ENCODE measurements around the gene AIG1. TPM values are rescaled to one million over a fixed set of nuclear protein-coding genes. Genes with fewer than 3 reads are reported as not detected.

AIG1 gene
- total RNA-seq, 1 donor from 2014 or later = 14.3 TPM

GRCh38 chr6:143205131-143205535 is 144.4 kb downstream of the AIG1 start:
- Mint-ChIP-seq H3K4me3 (ENCODE audit: unreplicated experiment) (no peak overlapping the region), H3K9me3 (ENCODE audit: unreplicated experiment) (peaks cover 2% of the 10 kb centered on the region), H3K27ac (ENCODE audit: unreplicated experiment) (no peak overlapping the region), H3K36me3 (ENCODE audit: unreplicated experiment) (peaks cover 8% of the 10 kb centered on the region), H3K27me3 (ENCODE audit: unreplicated experiment) (no peaks in the 10 kb centered on the region), H3K4me1 (ENCODE audit: low read depth, unreplicated experiment) (no peaks in the 10 kb centered on the region)
- DNase-seq = no peak
- no peak for TF ChIP-seq CTCF (IDR thresholded peaks at IDR 0.05; ENCODE audit: partially characterized antibody, unreplicated experiment)

DNA sequence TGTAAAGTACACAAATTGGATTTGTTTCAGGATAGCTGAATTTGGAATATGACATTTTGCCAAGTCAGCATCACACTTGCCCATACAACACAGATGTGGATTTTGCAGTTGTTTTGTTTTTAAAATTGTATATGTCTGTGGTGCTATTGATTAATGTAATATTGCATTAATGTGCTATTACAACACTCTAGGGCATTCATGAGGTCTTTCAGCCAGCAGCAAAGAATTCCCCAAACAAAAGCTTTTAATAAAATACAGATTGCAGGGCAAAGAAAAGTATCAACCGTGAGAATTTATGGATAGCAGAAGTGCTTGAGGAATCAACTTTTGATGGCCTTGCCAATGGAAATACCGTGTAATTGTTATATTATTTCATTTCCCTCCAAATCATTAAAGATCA is 144.9 kb downstream of the AIG1 start:
- Mint-ChIP-seq H3K9me3 (ENCODE audit: unreplicated experiment) (peaks cover 2% of the 10 kb centered on the region), H3K27ac (ENCODE audit: unreplicated experiment) (no peak overlapping the region), H3K36me3 (ENCODE audit: unreplicated experiment) (peaks cover 8% of the 10 kb centered on the region), H3K27me3 (ENCODE audit: unreplicated experiment) (no peaks in the 10 kb centered on the region), H3K4me3 (ENCODE audit: unreplicated experiment) (no peak overlapping the region), H3K4me1 (ENCODE audit: low read depth, unreplicated experiment) (no peaks in the 10 kb centered on the region)
- DNase-seq = no peak
- no peak for TF ChIP-seq CTCF (IDR thresholded peaks at IDR 0.05; ENCODE audit: partially characterized antibody, unreplicated experiment)

GRCh38 chr6:143205991-143206390 is 145.3 kb downstream of the AIG1 start:
- Mint-ChIP-seq H3K9me3 (ENCODE audit: unreplicated experiment) (peaks cover 2% of the 10 kb centered on the region), H3K4me1 (ENCODE audit: low read depth, unreplicated experiment) (no peaks in the 10 kb centered on the region), H3K4me3 (ENCODE audit: unreplicated experiment) (no peak overlapping the region), H3K27me3 (ENCODE audit: unreplicated experiment) (no peaks in the 10 kb centered on the region), H3K27ac (ENCODE audit: unreplicated experiment) (no peak overlapping the region), H3K36me3 (ENCODE audit: unreplicated experiment) (peaks cover 8% of the 10 kb centered on the region)
- TF ChIP-seq CTCF (IDR thresholded peaks at IDR 0.05; ENCODE audit: partially characterized antibody, unreplicated experiment) = no peak
- DNase-seq = no peak

DNA sequence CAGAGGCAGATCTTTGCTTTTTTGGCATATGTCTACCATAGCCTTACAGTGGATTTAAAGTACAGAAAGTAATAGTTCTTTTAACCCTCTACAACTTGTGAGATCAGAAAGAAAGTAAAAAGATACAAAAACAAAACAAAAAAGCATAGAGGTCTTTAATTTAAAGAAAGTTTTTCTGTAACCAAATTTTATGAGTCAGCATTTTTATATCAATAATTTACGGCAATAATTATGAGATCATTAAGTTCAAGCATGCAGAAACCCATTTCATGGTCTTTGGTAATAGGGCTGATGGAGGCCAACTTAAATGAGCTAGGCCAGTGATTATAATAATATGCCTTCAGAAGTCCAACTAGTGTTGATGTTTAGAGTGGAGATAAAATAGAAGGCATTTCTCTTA is 145.9 kb downstream of the AIG1 start:
- Mint-ChIP-seq H3K27me3 (ENCODE audit: unreplicated experiment) (no peaks in the 10 kb centered on the region), H3K9me3 (ENCODE audit: unreplicated experiment) (peaks cover 2% of the 10 kb centered on the region), H3K4me1 (ENCODE audit: low read depth, unreplicated experiment) (no peaks in the 10 kb centered on the region), H3K27ac (ENCODE audit: unreplicated experiment) (no peak overlapping the region), H3K36me3 (ENCODE audit: unreplicated experiment) (peaks cover 8% of the 10 kb centered on the region), H3K4me3 (ENCODE audit: unreplicated experiment) (no peak overlapping the region)
- DNase-seq = no peak
- no peak for TF ChIP-seq CTCF (IDR thresholded peaks at IDR 0.05; ENCODE audit: partially characterized antibody, unreplicated experiment)

DNA sequence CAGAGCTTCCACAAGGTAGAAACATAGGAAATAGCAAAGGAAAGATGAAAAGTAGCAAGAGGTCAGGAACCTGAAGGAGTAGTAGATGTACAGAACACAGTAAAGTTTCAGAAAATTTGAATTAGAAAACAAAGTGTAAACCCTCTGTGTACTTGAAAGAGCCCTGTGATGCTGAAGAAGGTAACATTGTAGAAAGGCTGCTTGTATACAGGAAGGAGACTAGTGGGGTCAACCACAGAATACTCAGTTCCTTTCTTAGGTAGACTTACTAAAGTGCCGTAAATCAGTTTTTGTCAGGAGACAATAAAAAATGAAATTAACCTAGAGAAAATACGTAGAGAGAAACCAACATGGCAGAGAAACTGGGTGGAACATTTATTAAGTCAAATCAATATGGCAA is 149.7 kb downstream of the AIG1 start:
- Mint-ChIP-seq H3K27ac (ENCODE audit: unreplicated experiment) (no peak overlapping the region), H3K36me3 (ENCODE audit: unreplicated experiment) (peaks cover 4% of the 10 kb centered on the region), H3K4me3 (ENCODE audit: unreplicated experiment) (no peak overlapping the region), H3K9me3 (ENCODE audit: unreplicated experiment) (no peaks in the 10 kb centered on the region), H3K4me1 (ENCODE audit: low read depth, unreplicated experiment) (no peaks in the 10 kb centered on the region), H3K27me3 (ENCODE audit: unreplicated experiment) (no peaks in the 10 kb centered on the region)
- TF ChIP-seq CTCF (IDR thresholded peaks at IDR 0.05; ENCODE audit: partially characterized antibody, unreplicated experiment) = no peak
- DNase-seq = no peak
